Osteocyte (in vitro differentiated cells): Measurements from ENCODE around the gene PTPRN2. TPM values are rescaled to one million over a fixed set of nuclear protein-coding genes. Genes with fewer than 3 reads are reported as not detected.
"Not testable (repeated sequence)": the region's sequence is repeated elsewhere in the genome, so short reads cannot be mapped to it uniquely, and the experiment has no call there.

Experiments
- DNase-seq: peaks from one replicate; pipeline ENCODE4 v3.0.0; 2021; ENCODE audit warnings: mixed read lengths; ENCODE audit not compliant: unreplicated experiment; ENCODE audit errors: extremely low spot score
- H3K27ac Mint-ChIP-seq: one replicate; pipeline ENCODE4 v1.8.0; 2021; ENCODE audit warnings: mild to moderate bottlenecking, mixed read lengths; ENCODE audit not compliant: unreplicated experiment
- H3K27me3 Mint-ChIP-seq: one replicate; pipeline ENCODE4 v1.8.0; 2021; ENCODE audit warnings: mixed read lengths; ENCODE audit not compliant: unreplicated experiment
- H3K36me3 Mint-ChIP-seq: one replicate; pipeline ENCODE4 v1.8.0; 2021; ENCODE audit warnings: mixed read lengths; ENCODE audit not compliant: unreplicated experiment
- H3K4me1 Mint-ChIP-seq: one replicate; pipeline ENCODE4 v1.8.0; 2021; ENCODE audit warnings: mixed read lengths; ENCODE audit not compliant: unreplicated experiment
- H3K4me3 Mint-ChIP-seq: one replicate; pipeline ENCODE4 v1.8.0; 2021; ENCODE audit warnings: mild to moderate bottlenecking, moderate library complexity, mixed read lengths; ENCODE audit not compliant: unreplicated experiment
- H3K9me3 Mint-ChIP-seq: one replicate; pipeline ENCODE4 v1.8.0; 2021; ENCODE audit warnings: mixed read lengths; ENCODE audit not compliant: unreplicated experiment
- total RNA-seq: library from RNA; stranded (reverse); gene quantifications from 2 replicates; pipeline ENCODE4 v1.2.1, GENCODE V29; 2021
- TF ChIP-seq, protein P1 (sequence below): fragments of 200-600 bp; sonication (generic); IDR thresholded peaks from 2 replicates; pipeline ENCODE4 v1.5.0; 2021; ENCODE audit warnings: antibody characterized with exemption, mild to moderate bottlenecking, moderate library complexity

Gene PTPRN2
- total RNA-seq, 1 donor from 2014 or later = 0.59 TPM

DNA sequence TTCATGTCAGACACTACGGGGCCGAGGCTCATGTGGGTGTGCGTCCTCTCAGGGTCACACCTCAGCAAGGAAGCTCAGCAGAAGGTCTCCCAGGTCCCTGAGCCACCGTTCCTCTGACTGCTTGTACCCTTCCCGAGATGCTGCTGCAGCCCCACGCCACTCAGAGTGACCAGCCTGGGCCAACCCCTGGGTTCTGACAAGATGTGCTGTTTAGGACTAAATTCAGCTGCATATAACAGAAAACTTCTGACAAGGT, 738.4 kb downstream of the PTPRN2 start:
- peaks cover 2% of the 10 kb centered on the region for H3K36me3 Mint-ChIP-seq
- no peaks in the 10 kb centered on the region for H3K4me1 Mint-ChIP-seq
- H3K27ac Mint-ChIP-seq = no peak overlapping the region
- H3K27me3 Mint-ChIP-seq = no peaks in the 10 kb centered on the region
- DNase-seq = no peak
- no peak overlapping the region for H3K4me3 Mint-ChIP-seq
- H3K9me3 Mint-ChIP-seq = peaks cover 3% of the 10 kb centered on the region
- TF ChIP-seq, protein P1, sequence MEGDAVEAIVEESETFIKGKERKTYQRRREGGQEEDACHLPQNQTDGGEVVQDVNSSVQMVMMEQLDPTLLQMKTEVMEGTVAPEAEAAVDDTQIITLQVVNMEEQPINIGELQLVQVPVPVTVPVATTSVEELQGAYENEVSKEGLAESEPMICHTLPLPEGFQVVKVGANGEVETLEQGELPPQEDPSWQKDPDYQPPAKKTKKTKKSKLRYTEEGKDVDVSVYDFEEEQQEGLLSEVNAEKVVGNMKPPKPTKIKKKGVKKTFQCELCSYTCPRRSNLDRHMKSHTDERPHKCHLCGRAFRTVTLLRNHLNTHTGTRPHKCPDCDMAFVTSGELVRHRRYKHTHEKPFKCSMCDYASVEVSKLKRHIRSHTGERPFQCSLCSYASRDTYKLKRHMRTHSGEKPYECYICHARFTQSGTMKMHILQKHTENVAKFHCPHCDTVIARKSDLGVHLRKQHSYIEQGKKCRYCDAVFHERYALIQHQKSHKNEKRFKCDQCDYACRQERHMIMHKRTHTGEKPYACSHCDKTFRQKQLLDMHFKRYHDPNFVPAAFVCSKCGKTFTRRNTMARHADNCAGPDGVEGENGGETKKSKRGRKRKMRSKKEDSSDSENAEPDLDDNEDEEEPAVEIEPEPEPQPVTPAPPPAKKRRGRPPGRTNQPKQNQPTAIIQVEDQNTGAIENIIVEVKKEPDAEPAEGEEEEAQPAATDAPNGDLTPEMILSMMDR = no peak

DNA sequence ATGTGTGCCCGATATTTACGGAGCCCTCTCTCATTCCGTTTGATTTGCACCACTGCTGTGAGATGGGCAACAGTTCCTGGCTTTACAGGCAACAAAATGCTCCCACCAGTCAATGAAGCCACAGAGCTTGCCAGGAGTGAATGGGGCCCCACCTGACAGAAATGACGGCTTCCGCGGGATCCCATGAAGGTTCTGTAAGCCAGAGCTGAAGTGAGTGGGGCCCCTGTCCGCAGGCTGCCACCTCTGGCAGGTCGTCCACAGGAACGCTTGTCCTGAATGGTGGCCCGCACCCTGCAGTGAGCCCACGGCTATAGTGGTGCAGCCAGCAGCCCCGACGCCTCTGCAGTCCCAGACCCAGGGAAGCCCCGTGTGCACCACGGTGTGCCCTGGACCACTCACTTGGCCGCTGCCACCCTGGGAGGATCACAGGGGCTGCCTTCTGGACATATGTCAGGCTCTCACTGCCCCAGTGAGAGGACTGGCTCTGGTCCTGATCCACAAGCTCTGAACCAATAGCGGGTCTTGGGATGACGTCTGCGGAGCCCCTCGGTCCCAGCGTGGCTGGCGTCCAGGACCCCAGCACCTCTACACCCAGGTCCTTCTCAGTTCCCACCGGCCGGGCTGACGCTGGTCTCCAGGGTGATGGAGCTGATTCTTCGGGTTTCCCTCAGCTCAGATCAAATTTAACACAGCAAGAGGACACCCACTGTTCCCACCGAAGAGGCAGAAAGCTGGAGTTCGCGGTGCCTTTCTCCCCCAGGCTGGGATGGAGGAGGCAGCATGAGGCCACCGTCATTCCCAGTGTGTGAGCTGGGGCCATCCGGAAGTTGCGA, 738.9 kb downstream of the PTPRN2 start:
- no peaks in the 10 kb centered on the region for H3K4me1 Mint-ChIP-seq
- H3K36me3 Mint-ChIP-seq = peaks cover 2% of the 10 kb centered on the region
- no peak overlapping the region for H3K4me3 Mint-ChIP-seq

DNA sequence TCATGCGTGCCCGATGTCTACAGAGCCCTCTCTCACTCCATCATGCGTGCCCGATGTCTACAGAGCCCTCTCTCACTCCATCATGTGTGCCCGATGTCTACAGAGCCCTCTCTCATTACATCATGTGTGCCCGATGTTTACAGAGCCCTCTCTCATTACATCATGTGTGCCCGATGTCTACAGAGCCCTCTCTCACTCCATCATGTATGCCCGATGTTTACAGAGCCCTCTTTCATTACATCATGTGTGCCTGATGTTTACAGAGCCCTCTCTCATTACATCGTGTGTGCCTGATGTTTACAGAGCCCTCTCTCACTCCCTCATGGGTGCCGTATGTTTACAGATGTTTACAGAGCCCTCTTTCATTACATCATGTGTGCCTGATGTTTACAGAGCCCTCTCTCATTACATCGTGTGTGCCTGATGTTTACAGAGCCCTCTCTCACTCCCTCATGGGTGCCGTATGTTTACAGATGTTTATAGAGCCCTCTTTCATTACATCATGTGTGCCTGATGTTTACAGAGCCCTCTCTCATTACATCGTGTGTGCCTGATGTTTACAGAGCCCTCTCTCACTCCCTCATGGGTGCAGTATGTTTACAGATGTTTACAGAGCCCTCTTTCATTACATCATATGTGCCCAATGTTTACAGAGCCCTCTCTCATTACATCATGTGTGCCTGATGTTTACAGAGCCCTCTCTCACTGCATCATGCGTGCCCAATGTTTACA, 739.7 kb downstream of the PTPRN2 start:
- not testable (repeated sequence) for DNase-seq, H3K36me3 Mint-ChIP-seq, H3K4me1 Mint-ChIP-seq, H3K4me3 Mint-ChIP-seq, H3K27ac Mint-ChIP-seq, H3K9me3 Mint-ChIP-seq, H3K27me3 Mint-ChIP-seq

More for the DNA sequence above, 738.9 kb downstream of the PTPRN2 start:
- no peaks in the 10 kb centered on the region for H3K27me3 Mint-ChIP-seq
- no peak overlapping the region for H3K27ac Mint-ChIP-seq
- DNase-seq = no peak
- TF ChIP-seq, protein P1 = no peak
- H3K9me3 Mint-ChIP-seq = peaks cover 3% of the 10 kb centered on the region

DNA sequence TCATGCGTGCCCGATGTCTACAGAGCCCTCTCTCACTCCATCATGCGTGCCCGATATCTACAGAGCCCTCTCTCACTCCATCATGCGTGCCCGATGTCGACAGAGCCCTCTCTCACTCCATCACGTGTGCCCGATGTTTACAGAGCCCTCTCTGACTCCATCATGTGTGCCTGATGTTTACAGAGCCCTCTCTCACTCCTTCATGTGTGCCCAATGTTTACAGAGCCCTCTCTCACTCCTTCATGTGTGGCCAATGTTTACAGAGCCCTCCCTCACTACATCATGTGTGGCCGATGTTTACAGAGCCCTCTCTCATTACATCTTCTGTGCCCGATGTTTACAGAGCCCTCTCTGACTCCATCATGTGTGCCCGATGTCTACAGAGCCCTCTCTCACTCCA, 740.9 kb downstream of the PTPRN2 start:
- H3K4me1 Mint-ChIP-seq, H3K36me3 Mint-ChIP-seq, H3K4me3 Mint-ChIP-seq, H3K27ac Mint-ChIP-seq, H3K27me3 Mint-ChIP-seq, H3K9me3 Mint-ChIP-seq, DNase-seq: not testable (repeated sequence)

DNA sequence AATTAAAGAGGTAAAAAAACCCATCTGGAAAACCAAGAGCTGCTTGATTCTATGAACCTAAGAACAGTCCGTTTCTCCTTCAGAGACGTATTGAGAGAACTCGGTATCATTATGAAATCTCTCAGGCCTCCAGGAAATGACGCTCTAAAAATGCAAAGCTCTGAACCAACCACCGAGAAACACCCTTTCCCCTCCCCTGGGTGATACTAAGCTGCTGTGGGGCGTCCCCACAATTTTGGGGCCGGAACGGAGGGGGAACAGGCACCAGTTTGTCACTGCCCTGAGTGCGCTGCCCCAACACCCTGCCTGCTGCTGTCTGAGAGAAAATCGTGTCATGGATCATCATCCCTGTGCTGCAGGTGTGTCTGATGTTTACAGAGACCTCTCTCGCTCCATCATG, 741.4 kb downstream of the PTPRN2 start:
- TF ChIP-seq, protein P1 = no peak
- H3K4me1 Mint-ChIP-seq = no peaks in the 10 kb centered on the region
- no peaks in the 10 kb centered on the region for H3K27me3 Mint-ChIP-seq
- H3K27ac Mint-ChIP-seq = no peak overlapping the region
- peaks cover 2% of the 10 kb centered on the region for H3K36me3 Mint-ChIP-seq
- peaks cover 3% of the 10 kb centered on the region for H3K9me3 Mint-ChIP-seq
- no peak overlapping the region for H3K4me3 Mint-ChIP-seq
- no peak for DNase-seq

DNA sequence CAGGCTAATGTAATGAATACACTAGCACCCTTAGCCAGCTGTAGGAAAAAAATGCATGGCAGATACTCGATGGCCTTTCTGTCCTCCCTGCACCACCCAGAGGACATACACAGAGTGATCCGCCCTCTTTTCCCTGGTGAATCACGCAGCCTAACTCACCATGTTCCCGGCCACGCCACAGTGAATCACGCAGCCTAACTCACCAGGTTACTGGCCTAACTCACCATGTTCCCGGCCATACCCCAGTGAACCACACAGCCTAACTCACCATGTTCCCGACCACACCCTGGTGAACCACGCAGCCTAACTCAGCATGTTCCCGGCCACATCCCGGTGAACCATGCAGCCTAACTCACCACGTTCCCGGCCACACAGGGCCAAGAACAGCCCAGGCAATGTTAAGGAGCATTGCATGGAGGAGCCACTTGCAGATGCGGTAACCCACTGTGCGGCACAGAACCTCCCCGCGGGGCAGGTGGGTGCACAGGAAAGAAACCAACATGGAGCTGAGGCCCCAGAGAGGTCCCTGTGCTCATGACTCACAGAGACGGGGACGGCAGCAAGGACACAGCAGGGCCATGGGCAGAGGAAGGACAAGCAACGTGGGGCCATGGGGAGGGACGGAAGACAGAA, 742.3 kb downstream of the PTPRN2 start:
- Mint-ChIP-seq H3K4me1 (no peaks in the 10 kb centered on the region), H3K27me3 (no peaks in the 10 kb centered on the region), H3K36me3 (peaks cover 2% of the 10 kb centered on the region), H3K27ac (no peak overlapping the region), H3K4me3 (no peak overlapping the region), H3K9me3 (peaks cover 3% of the 10 kb centered on the region)
- TF ChIP-seq, protein P1 = no peak
- DNase-seq = no peak
